Right lobe of liver (tissue), 4 donors: ENCODE data around the gene BLM.

Source experiments
- CTCF ChIP-seq, 4 donors: fragments of 200-600 bp in 3 of 4; fragments of 450-650 bp in 1 of 4; IDR thresholded peaks; one replicate each; pipeline versions ENCODE4 v1.5.1 to v1.8.0; 2016 to 2022; ENCODE audit warnings: antibody characterized with exemption in 4 of 4, mild to moderate bottlenecking in 2 of 4
- POLR2A ChIP-seq: fragments of 450-650 bp; IDR thresholded peaks from one replicate; pipeline ENCODE4 v1.6.1; 2017; ENCODE audit warnings: antibody characterized with exemption, mild to moderate bottlenecking
- donor health status: DM: no; HTN: no; CAD: no.
- donor health status: DM: no; HTN: no; CAD: no.
- donor health status: DM: no; HTN: yes; CAD: no.

- TF ChIP-seq CTCF (IDR thresholded peaks at IDR 0.05) (no peak), POLR2A (no peak)
These were observed 123.8 kb downstream of the BLM start for GRCh38 chr15:90840954-90841353.
